K562 (cell line): ENCODE results near the gene LECT2. TPM values are rescaled to one million over a fixed set of nuclear protein-coding genes. Genes with fewer than 3 reads are reported as not detected.

Experiments used
- ATAC-seq: fragments of 200-7000 bp; cut with Tn5 transposase; 3 replicates; pipeline ENCODE4 v1.9.1; 2020; ENCODE audit warnings: moderate library complexity
- BruUV-seq: library from RNA; stranded (reverse); fragments of 400-500 nt; replicated peaks from 2 replicates; lab custom pipeline; 2021; lab: Mats Ljungman, UMichigan
- CTCF ChIA-PET: fragments of 300-600 bp; formaldehyde crosslinking; extraction: SDS; loops from one replicate; lab custom pipeline; 2021; ENCODE audit warnings: low intra/inter-chr PET ratio; lab: Yijun Ruan, JAX
- POLR2A ChIA-PET: fragments of 300-600, 350-650 bp; sonication (Branson Sonifier 250); formaldehyde crosslinking; extraction: SDS; loops from one replicate; lab custom pipeline; 2021; ENCODE audit warnings: antibody characterized with exemption, inconsistent platforms; lab: Yijun Ruan, JAX
- DNase-seq, 4 experiments: peaks; one replicate each; pipeline versions ENCODE4 v3.0.0 to v3.0.0-alpha.2; 2011 to 2018; ENCODE audit warnings: low spot score in 3 of 4, mixed read lengths in 3 of 4; ENCODE audit errors: extremely low read depth in 1 of 4
- FAIRE-seq: peaks from 2 replicates; lab custom pipeline; 2011; peaks lifted over from hg19 to GRCh38; lab: Jason Lieb, UNC
- H2AFZ ChIP-seq: 2 replicates; pipeline ENCODE4 v1.6.0; 2011; ENCODE audit warnings: low read depth, low read length, control low read depth, inconsistent platforms
- H3K27ac ChIP-seq: fragments of 200-600 bp; 3 replicates; pipeline ENCODE4 v1.8.0; 2011; ENCODE audit warnings: low read depth, mild to moderate bottlenecking, control low read depth, inconsistent platforms, low read length, moderate library complexity, mixed read lengths; ENCODE audit errors: extremely low read depth
- H3K27me3 ChIP-seq, 2 experiments: fragments of 300-600 bp in 1 of 2; 2 replicates in 1 of 2; 3 replicates in 1 of 2; pipeline versions ENCODE4 v1.6.0 to v1.8.0; 2011; ENCODE audit warnings: inconsistent platforms in 2 of 2, low read length in 2 of 2, mild to moderate bottlenecking in 1 of 2, mixed read lengths in 1 of 2, moderate library complexity in 1 of 2; ENCODE audit not compliant: control insufficient read depth in 2 of 2, insufficient read depth in 2 of 2
- H3K36me3 ChIP-seq: fragments of 300-600 bp; 3 replicates; pipeline ENCODE4 v1.8.0; 2011; ENCODE audit warnings: mild to moderate bottlenecking, low read length, inconsistent platforms; ENCODE audit not compliant: control insufficient read depth, insufficient read depth
- H3K4me1 ChIP-seq, 2 experiments: fragments of 200-600 bp in 1 of 2; replicated peaks in 1 of 2; 2 replicates in 1 of 2; 3 replicates in 1 of 2; pipeline versions ENCODE4 v1.5.1 to v1.8.0; 2011; ENCODE audit warnings: inconsistent platforms in 2 of 2, low read length in 2 of 2, mild to moderate bottlenecking in 1 of 2, mixed read lengths in 1 of 2, moderate library complexity in 1 of 2; ENCODE audit not compliant: control insufficient read depth in 2 of 2, insufficient read depth in 2 of 2
- H3K4me2 ChIP-seq: 2 replicates; pipeline ENCODE4 v1.6.1; 2011; ENCODE audit warnings: low read length, control low read depth, inconsistent platforms, mixed read lengths; ENCODE audit not compliant: insufficient read depth
- H3K4me3 ChIP-seq: fragments of 200-600 bp; sonication (generic), shearing (Covaris generic); 2 replicates; pipeline ENCODE4 v1.5.1; 2016; ENCODE audit warnings: control low read depth, inconsistent platforms
- H3K79me2 ChIP-seq: fragments of 200-600 bp; 3 replicates; pipeline ENCODE4 v1.8.0; 2011; ENCODE audit warnings: low read length, inconsistent platforms; ENCODE audit not compliant: control insufficient read depth, insufficient read depth
- H3K9ac ChIP-seq, 2 experiments: 2 replicates each; pipeline versions ENCODE4 v1.6.0 to v1.6.1; 2011; ENCODE audit warnings: low read depth in 2 of 2, low read length in 2 of 2, control low read depth in 1 of 2, inconsistent platforms in 1 of 2, mild to moderate bottlenecking in 1 of 2, mixed read lengths in 1 of 2; ENCODE audit not compliant: insufficient read depth in 1 of 2
- H3K9me1 ChIP-seq: one replicate; pipeline ENCODE4 v1.6.0; 2011; ENCODE audit warnings: inconsistent platforms, mild to moderate bottlenecking, low read length, moderate library complexity; ENCODE audit not compliant: control insufficient read depth, insufficient read depth
- H3K9me3 ChIP-seq: replicated peaks from 2 replicates; pipeline ENCODE4 v1.5.1; 2011; ENCODE audit warnings: low read depth, low read length, inconsistent platforms; ENCODE audit not compliant: control insufficient read depth, insufficient read depth
- H4K20me1 ChIP-seq: replicated peaks from 2 replicates; pipeline ENCODE4 v1.6.1; 2011; ENCODE audit warnings: low read length, inconsistent platforms, mixed read lengths; ENCODE audit not compliant: control insufficient read depth, insufficient read depth
- ARID2 ChIP-seq: fragments of 450-650 bp; IDR thresholded peaks from 2 replicates; pipeline ENCODE4 v1.6.1; 2017; ENCODE audit warnings: antibody characterized with exemption, mild to moderate bottlenecking
- CCNT2 ChIP-seq: IDR thresholded peaks from 2 replicates; pipeline ENCODE4 v1.6.1; 2011; ENCODE audit warnings: borderline replicate concordance, low read depth, mild to moderate bottlenecking, moderate library complexity, mixed read lengths, low read length; ENCODE audit not compliant: insufficient read length; ENCODE audit errors: extremely low read depth
- EGR1 ChIP-seq: fragments of 450-650 bp; conservative IDR thresholded peaks from 2 replicates; pipeline ENCODE4 v1.6.1; 2017; ENCODE audit warnings: mild to moderate bottlenecking
- ELF4 ChIP-seq: fragments of 450-650 bp; formaldehyde crosslinking; IDR thresholded peaks from 2 replicates; pipeline ENCODE4 v1.4.0; 2022; ENCODE audit warnings: missing genetic modification characterization
- ERF ChIP-seq: fragments of 450-650 bp; formaldehyde crosslinking; IDR thresholded peaks from 2 replicates; pipeline ENCODE4 v1.4.0; 2020; ENCODE audit warnings: mild to moderate bottlenecking, mixed read lengths
- HDAC2 ChIP-seq: fragments of 450-650 bp; IDR thresholded peaks from 2 replicates; pipeline ENCODE4 v1.6.1; 2016; ENCODE audit warnings: mild to moderate bottlenecking
- KAT2B ChIP-seq: IDR thresholded peaks from one replicate; pipeline ENCODE4 v1.6.1; 2012; ENCODE audit warnings: low read depth, mild to moderate bottlenecking, control low read depth, inconsistent platforms, low read length, moderate library complexity
- KLF13 ChIP-seq: fragments of 450-650 bp; IDR thresholded peaks from 2 replicates; pipeline ENCODE4 v1.6.1; 2016; ENCODE audit warnings: missing genetic modification characterization, low read depth, mild to moderate bottlenecking, missing compliant biosample characterization, moderate library complexity, borderline replicate concordance
- KLF6 ChIP-seq: fragments of 250-450 bp; sonication (Bioruptor Pico); IDR thresholded peaks from 2 replicates; pipeline ENCODE4 v1.4.0; 2020; ENCODE audit warnings: mild to moderate bottlenecking, moderate library complexity, borderline replicate concordance
- POLR2AphosphoS2 ChIP-seq: IDR thresholded peaks from 2 replicates; pipeline ENCODE4 v1.6.1; 2012; ENCODE audit warnings: low read length, improper control_type of control experiment
- SAP30 ChIP-seq: fragments of 200-600 bp; sonication (generic); IDR thresholded peaks from 2 replicates; pipeline ENCODE4 v1.6.1; 2012; ENCODE audit warnings: borderline replicate concordance, low read depth, mild to moderate bottlenecking, moderate library complexity, low read length, control low read depth, inconsistent platforms; ENCODE audit not compliant: insufficient read depth, poor library complexity, severe bottlenecking
- TCF7 ChIP-seq: sonication (generic); IDR thresholded peaks from 2 replicates; pipeline ENCODE4 v1.6.1; 2016; ENCODE audit warnings: antibody characterized with exemption, borderline replicate concordance
- YBX1 ChIP-seq: fragments of 450-650 bp; IDR thresholded peaks from 2 replicates; pipeline ENCODE4 v1.7.1; 2016; ENCODE audit warnings: mild to moderate bottlenecking
- ZSCAN32 ChIP-seq: fragments of 450-650 bp; formaldehyde crosslinking; IDR thresholded peaks from 2 replicates; pipeline ENCODE4 v1.4.0; 2020; ENCODE audit warnings: mild to moderate bottlenecking, moderate library complexity
- WGBS: fragments of 100-300 bp; shearing (Covaris generic); methylation state at CpG from one replicate; pipeline ENCODE4 v1.1.6; 2016; ENCODE audit warnings: low coverage, mixed read lengths; ENCODE audit not compliant: insufficient coverage; ENCODE audit errors: missing lambda C conversion rate; 5-methylcytosine and 5-hydroxymethylcytosine counted together
- in situ Hi-C: fragments of 300-500 bp; cut with MboI; formaldehyde crosslinking; loops from 4 replicates; pipeline ENCODE4 v1.15.0; 2018; ENCODE audit warnings: inconsistent platforms, mixed read lengths
- intact Hi-C: fragments of 100-400 bp; cut with micrococcal nuclease; formaldehyde crosslinking; loops from 2 replicates; pipeline ENCODE4 v1.14.2; 2022
- polyA plus RNA-seq, 8 experiments: library from polyadenylated mRNA; depleted of rRNA in 4 of 8; stranded (reverse) in 5 of 8; unstranded in 3 of 8; fragments of >200 nt; fragmentation: Nextera tagmentation in 2 of 8; fragmentation: Illumina TruSeq in 1 of 8; extraction: Ambion mirVana in 2 of 8; extraction: Trizol in 1 of 8; gene quantifications; 2 replicates each; pipeline versions ENCODE4 v1.2.1 to v1.2.3, GENCODE V29; 2011 to 2014; ENCODE audit warnings: inconsistent platforms in 1 of 8, missing spikeins in 1 of 8
- total RNA-seq, 7 experiments: library from RNA; depleted of rRNA in 6 of 7; stranded (reverse); fragments of >200 nt in 6 of 7; fragmentation: Illumina TruSeq in 2 of 7; extraction: Trizol in 2 of 7; gene quantifications; 2 replicates each; pipeline versions ENCODE4 v1.2.1 to v1.2.3, GENCODE V29; 2011 to 2021; ENCODE audit warnings: low replicate concordance in 1 of 7
- TF ChIP-seq, protein P1 (sequence below): fragments of 450-650 bp; IDR thresholded peaks from one replicate; pipeline ENCODE4 v1.6.1; 2018; ENCODE audit warnings: mild to moderate bottlenecking, moderate library complexity; ENCODE audit not compliant: partially characterized antibody
- TF ChIP-seq, protein P2 (sequence below): IDR thresholded peaks from 2 replicates; pipeline ENCODE4 v1.6.1; 2011; ENCODE audit warnings: borderline replicate concordance, low read depth, mild to moderate bottlenecking, moderate library complexity, low read length; ENCODE audit not compliant: insufficient read depth, poor library complexity, severe bottlenecking

The LECT2 gene
- total and polyA plus RNA-seq, 9 of the 15 experiments (the other 6 are each of a cell fraction or from before 2014, with no cell fraction given), result not detected

DNA sequence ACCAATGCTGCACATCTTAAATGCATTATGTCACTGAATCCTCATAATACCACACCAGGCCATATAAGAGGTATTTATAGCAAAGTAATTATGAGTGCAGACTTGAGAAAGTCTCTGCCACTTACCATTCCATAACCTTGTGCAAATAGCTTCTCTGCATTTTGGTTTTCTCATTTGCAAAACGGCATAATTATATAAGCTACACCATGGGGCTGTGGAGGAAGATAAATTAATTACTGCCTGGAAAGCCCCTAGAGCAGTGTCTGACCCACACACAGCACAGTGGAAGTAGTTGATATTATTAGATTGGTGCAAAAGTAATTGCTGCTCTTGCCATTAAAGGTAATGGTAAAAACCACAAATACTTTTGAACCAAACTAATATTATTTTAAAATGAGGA, 49.6 kb downstream of the LECT2 start:
- H3K9me3 ChIP-seq, result no peaks in the 10 kb centered on the region
- no TSS peak for BruUV-seq
- H3K9me1 ChIP-seq, result no peaks in the 10 kb centered on the region
- no peak overlapping the region for H3K4me2 ChIP-seq
- ATAC-seq (no peak), FAIRE-seq (no peak), DNase-seq (no peak)
- POLR2A ChIA-PET, result interaction anchor here (0.6 kb wide), 1 partner anchor 407 kb away, joined by 3 read pairs; no protein-coding TSS in a partner anchor
- H4K20me1 ChIP-seq, result no peaks in the 10 kb centered on the region
- H3K9ac ChIP-seq, result no peak overlapping the region
- WGBS, result 0% methylated on average over 1 of the region's 1 CpG
- no peaks in the 10 kb centered on the region for H3K36me3 ChIP-seq
- in situ Hi-C loops, result no loop called here
- CTCF ChIA-PET, result no interaction called here
- H3K4me3 ChIP-seq, result no peak overlapping the region
- no peaks in the 10 kb centered on the region for H3K4me1 ChIP-seq
- H2AFZ ChIP-seq, result no peak overlapping the region
- H3K79me2 ChIP-seq, result no peaks in the 10 kb centered on the region
- intact Hi-C loops, result no loop called here
- peaks cover 3 to 14% of the 10 kb centered on the region in 2 experiments; a peak in 4 of 5 replicates for H3K27me3 ChIP-seq
- no peak for TF ChIP-seq KLF6 (CRISPR knock-in tag)
- TF ChIP-seq TCF7, result no peak
- no peak for TF ChIP-seq ZSCAN32 (CRISPR knock-in tag)
- TF ChIP-seq SAP30, result no peak
- TF ChIP-seq POLR2AphosphoS2, result no peak
- TF ChIP-seq KAT2B, result no peak
- TF ChIP-seq, protein P1, sequence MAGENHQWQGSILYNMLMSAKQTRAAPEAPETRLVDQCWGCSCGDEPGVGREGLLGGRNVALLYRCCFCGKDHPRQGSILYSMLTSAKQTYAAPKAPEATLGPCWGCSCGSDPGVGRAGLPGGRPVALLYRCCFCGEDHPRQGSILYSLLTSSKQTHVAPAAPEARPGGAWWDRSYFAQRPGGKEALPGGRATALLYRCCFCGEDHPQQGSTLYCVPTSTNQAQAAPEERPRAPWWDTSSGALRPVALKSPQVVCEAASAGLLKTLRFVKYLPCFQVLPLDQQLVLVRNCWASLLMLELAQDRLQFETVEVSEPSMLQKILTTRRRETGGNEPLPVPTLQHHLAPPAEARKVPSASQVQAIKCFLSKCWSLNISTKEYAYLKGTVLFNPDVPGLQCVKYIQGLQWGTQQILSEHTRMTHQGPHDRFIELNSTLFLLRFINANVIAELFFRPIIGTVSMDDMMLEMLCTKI, result no peak
- TF ChIP-seq, protein P2, sequence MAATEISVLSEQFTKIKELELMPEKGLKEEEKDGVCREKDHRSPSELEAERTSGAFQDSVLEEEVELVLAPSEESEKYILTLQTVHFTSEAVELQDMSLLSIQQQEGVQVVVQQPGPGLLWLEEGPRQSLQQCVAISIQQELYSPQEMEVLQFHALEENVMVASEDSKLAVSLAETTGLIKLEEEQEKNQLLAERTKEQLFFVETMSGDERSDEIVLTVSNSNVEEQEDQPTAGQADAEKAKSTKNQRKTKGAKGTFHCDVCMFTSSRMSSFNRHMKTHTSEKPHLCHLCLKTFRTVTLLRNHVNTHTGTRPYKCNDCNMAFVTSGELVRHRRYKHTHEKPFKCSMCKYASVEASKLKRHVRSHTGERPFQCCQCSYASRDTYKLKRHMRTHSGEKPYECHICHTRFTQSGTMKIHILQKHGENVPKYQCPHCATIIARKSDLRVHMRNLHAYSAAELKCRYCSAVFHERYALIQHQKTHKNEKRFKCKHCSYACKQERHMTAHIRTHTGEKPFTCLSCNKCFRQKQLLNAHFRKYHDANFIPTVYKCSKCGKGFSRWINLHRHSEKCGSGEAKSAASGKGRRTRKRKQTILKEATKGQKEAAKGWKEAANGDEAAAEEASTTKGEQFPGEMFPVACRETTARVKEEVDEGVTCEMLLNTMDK, result no peak
- no peak for TF ChIP-seq ELF4
- no peak for TF ChIP-seq EGR1
- TF ChIP-seq ARID2, result no peak
- no peak for TF ChIP-seq YBX1
- TF ChIP-seq KLF13, result no peak
- TF ChIP-seq CCNT2, result no peak
- TF ChIP-seq ERF, result no peak
- no peak for TF ChIP-seq HDAC2
- no peak overlapping the region for H3K27ac ChIP-seq
